ENCODE data around the gene LILRA6. TPM values are rescaled to one million over a fixed set of nuclear protein-coding genes. Genes with fewer than 3 reads are reported as not detected.
A peak's percentile ranks its signal among the peaks of the same experiment; 100 is the strongest.

Gene LILRA6
- total and polyA plus RNA-seq, 2 of the 13 experiments (the other 11 are each of a cell fraction or from before 2014, with no cell fraction given) = not detected

DNA sequence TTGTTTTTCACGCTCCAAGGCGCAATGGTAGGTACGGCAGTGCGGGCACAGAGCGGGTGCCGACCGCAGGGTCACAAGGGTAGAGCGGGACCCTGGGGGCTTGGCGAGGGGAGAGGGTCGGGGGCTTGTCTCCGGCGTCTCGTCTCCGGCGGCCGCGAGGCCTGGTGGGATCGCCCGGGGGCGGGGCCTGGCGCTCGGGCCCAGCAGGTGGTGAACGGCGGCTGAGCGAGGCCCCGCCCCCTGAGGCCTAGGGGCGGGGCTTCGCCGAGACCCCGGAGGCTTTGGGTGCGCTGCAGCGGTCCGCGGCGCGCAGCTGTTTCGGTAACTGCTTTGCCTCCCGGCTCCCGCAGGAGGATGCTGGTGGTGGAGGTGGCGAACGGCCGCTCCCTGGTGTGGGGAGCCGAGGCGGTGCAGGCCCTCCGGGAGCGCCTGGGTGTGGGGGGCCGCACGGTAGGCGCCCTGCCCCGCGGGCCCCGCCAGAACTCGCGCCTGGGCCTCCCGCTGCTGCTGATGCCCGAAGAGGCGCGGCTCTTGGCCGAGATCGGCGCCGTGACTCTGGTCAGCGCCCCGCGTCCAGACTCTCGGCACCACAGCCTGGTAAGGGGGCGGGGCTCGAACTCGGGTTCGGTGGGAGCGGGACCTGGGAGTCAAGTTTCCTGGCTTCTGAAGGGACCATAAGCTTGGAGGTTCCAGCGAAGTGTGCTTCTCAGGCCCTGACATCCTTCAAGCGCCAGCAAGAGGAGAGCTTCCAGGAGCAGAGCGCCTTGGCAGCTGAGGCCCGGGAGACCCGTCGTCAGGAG is 51.4 kb downstream of the LILRA6 start, which contains the start of gene TSEN34 (continued):
- TF ChIP-seq, protein P1, sequence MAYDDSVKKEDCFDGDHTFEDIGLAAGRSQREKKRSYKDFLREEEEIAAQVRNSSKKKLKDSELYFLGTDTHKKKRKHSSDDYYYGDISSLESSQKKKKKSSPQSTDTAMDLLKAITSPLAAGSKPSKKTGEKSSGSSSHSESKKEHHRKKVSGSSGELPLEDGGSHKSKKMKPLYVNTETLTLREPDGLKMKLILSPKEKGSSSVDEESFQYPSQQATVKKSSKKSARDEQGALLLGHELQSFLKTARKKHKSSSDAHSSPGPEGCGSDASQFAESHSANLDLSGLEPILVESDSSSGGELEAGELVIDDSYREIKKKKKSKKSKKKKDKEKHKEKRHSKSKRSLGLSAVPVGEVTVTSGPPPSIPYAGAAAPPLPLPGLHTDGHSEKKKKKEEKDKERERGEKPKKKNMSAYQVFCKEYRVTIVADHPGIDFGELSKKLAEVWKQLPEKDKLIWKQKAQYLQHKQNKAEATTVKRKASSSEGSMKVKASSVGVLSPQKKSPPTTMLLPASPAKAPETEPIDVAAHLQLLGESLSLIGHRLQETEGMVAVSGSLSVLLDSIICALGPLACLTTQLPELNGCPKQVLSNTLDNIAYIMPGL (CRISPR knock-in tag; IDR thresholded peaks at IDR 0.05; ENCODE audit: borderline replicate concordance in 1 of 2, low read depth in 1 of 2) = peak in 1 of 2 experiments; percentile 71; a peak in 3 of 4 replicates
- TF ChIP-seq HCFC1 (IDR thresholded peaks at IDR 0.05; ENCODE audit: low read depth, low read length) (no peak), ZNF772 (CRISPR knock-in tag; IDR thresholded peaks at IDR 0.05) (peak; percentile 24; the same call in 1 of the 2 replicates), FOSL2 (CRISPR knock-in tag; IDR thresholded peaks at IDR 0.05) (0 out of 2 replicates have a peak, but pooled peaks have one; percentile 5), JARID2 (CRISPR knock-in tag; IDR thresholded peaks at IDR 0.05; ENCODE audit: insufficient replicate concordance) (no peak), KLF13 (CRISPR knock-in tag; IDR thresholded peaks at IDR 0.05) (no peak; the same call in 1 of the 2 replicates), ZNF264 (CRISPR knock-in tag; IDR thresholded peaks at IDR 0.05) (no peak), ZBTB8A (CRISPR knock-in tag; IDR thresholded peaks at IDR 0.05; ENCODE audit: borderline replicate concordance, low read depth) (no peak), ZNF777 (CRISPR knock-in tag; IDR thresholded peaks at IDR 0.05) (no peak), ZNF530 (CRISPR knock-in tag; IDR thresholded peaks at IDR 0.05; ENCODE audit: low read depth) (no peak), BCL6 (CRISPR knock-in tag; IDR thresholded peaks at IDR 0.05) (no peak), ZNF572 (CRISPR knock-in tag; IDR thresholded peaks at IDR 0.05) (peak; percentile 47), ZKSCAN1 (IDR thresholded peaks at IDR 0.05; ENCODE audit: low read length) (no peak)
- TF ChIP-seq, protein P2, sequence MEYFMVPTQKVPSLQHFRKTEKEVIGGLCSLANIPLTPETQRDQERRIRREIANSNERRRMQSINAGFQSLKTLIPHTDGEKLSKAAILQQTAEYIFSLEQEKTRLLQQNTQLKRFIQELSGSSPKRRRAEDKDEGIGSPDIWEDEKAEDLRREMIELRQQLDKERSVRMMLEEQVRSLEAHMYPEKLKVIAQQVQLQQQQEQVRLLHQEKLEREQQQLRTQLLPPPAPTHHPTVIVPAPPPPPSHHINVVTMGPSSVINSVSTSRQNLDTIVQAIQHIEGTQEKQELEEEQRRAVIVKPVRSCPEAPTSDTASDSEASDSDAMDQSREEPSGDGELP (IDR thresholded peaks at IDR 0.05; ENCODE audit: borderline replicate concordance, low read depth) = peak; percentile 77; the same call in 1 of the 2 replicates
- TF ChIP-seq, protein P3, sequence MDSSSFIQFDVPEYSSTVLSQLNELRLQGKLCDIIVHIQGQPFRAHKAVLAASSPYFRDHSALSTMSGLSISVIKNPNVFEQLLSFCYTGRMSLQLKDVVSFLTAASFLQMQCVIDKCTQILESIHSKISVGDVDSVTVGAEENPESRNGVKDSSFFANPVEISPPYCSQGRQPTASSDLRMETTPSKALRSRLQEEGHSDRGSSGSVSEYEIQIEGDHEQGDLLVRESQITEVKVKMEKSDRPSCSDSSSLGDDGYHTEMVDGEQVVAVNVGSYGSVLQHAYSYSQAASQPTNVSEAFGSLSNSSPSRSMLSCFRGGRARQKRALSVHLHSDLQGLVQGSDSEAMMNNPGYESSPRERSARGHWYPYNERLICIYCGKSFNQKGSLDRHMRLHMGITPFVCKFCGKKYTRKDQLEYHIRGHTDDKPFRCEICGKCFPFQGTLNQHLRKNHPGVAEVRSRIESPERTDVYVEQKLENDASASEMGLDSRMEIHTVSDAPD (CRISPR knock-in tag; IDR thresholded peaks at IDR 0.05) = peak; percentile 60
- TF ChIP-seq, protein P4, sequence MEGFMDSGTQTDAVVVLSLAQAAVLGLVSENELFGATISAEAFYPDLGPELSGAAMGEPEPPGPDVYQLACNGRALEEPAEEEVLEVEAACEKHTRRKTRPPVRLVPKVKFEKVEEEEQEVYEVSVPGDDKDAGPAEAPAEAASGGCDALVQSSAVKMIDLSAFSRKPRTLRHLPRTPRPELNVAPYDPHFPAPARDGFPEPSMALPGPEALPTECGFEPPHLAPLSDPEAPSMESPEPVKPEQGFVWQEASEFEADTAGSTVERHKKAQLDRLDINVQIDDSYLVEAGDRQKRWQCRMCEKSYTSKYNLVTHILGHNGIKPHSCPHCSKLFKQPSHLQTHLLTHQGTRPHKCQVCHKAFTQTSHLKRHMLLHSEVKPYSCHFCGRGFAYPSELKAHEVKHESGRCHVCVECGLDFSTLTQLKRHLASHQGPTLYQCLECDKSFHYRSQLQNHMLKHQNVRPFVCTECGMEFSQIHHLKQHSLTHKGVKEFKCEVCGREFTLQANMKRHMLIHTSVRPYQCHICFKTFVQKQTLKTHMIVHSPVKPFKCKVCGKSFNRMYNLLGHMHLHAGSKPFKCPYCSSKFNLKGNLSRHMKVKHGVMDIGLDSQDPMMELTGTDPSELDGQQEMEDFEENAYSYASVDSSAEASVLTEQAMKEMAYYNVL (CRISPR knock-in tag; IDR thresholded peaks at IDR 0.05; ENCODE audit: borderline replicate concordance) = no peak
- TF ChIP-seq, protein P5, sequence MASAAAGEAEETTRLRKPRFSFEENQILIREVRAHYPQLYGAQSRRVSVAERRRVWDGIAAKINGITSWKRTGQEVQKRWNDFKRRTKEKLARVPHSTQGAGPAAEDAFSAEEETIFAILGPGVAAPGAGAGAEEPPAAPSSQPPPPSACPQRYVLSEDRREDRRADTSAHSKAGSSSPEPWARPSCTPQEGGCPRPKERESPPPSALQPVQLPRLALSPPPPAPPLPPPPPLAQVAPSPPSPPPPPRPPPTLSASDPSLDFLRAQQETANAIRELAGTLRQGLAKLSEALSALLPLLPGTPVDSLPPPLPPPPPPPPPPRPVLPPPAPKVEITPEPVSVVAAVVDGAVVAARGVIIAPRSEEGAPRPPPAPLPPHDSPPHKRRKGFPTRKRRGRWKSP (CRISPR knock-in tag; IDR thresholded peaks at IDR 0.05) = no peak; the same call in 1 of the 2 replicates

Data from HepG2 (cell line).